Kidney (tissue), 14 donors: ENCODE data around the gene ZPR1. TPM values are rescaled to one million over a fixed set of nuclear protein-coding genes. Genes with fewer than 3 reads are reported as not detected.

Experiments used
- DNase-seq, 5 donors: peaks; one replicate each; pipeline ENCODE4 v3.0.0-alpha.2; 2013 to 2020
- FAIRE-seq: peaks from 2 replicates; lab custom pipeline; 2012; peaks lifted over from hg19 to GRCh38; lab: Jason Lieb, UNC
- H3K27ac ChIP-seq, 2 donors: one replicate each; pipeline ENCODE4 v1.7.0; 2013; ENCODE audit warnings: low read depth in 2 of 2, low read length in 2 of 2, inconsistent platforms in 1 of 2
- H3K27me3 ChIP-seq: one replicate; pipeline ENCODE4 v1.7.1; 2013; ENCODE audit warnings: low read length, inconsistent platforms; ENCODE audit not compliant: control insufficient read depth, insufficient read depth
- H3K36me3 ChIP-seq, 3 donors: one replicate each; pipeline versions ENCODE4 v1.7.0 to v1.7.1; 2013; ENCODE audit warnings: low read length in 3 of 3, control low read depth in 1 of 3, inconsistent platforms in 1 of 3; ENCODE audit not compliant: insufficient read depth in 3 of 3, control insufficient read depth in 2 of 3
- H3K4me1 ChIP-seq, 3 donors: one replicate each; pipeline versions ENCODE4 v1.7.0 to v1.7.1; 2013; ENCODE audit warnings: low read length in 3 of 3, inconsistent platforms in 1 of 3, low read depth in 1 of 3; ENCODE audit not compliant: control insufficient read depth in 2 of 3, insufficient read depth in 2 of 3
- H3K4me3 ChIP-seq, 3 donors: one replicate each; pipeline versions ENCODE4 v1.7.0 to v1.8.1; 2013; ENCODE audit warnings: low read length in 3 of 3, control low read depth in 1 of 3, inconsistent platforms in 1 of 3
- H3K9ac ChIP-seq, 3 donors: one replicate each; pipeline versions ENCODE4 v1.7.0 to v1.7.1; 2013; ENCODE audit warnings: low read length in 3 of 3, control low read depth in 1 of 3, inconsistent platforms in 1 of 3
- H3K9me3 ChIP-seq, 3 donors: one replicate each; pipeline versions ENCODE4 v1.7.0 to v1.7.1; 2013; ENCODE audit warnings: low read length in 3 of 3, control low read depth in 1 of 3, inconsistent platforms in 1 of 3; ENCODE audit not compliant: control insufficient read depth in 2 of 3, insufficient read depth in 1 of 3
- CTCF ChIP-seq: IDR thresholded peaks from 3 replicates; pipeline ENCODE4 v1.5.1; 2012; ENCODE audit warnings: mild to moderate bottlenecking, moderate library complexity, borderline replicate concordance; ENCODE audit not compliant: insufficient read depth; ENCODE audit errors: extremely low read depth
- intact Hi-C: fragments of 100-400 bp; cut with DNase I; formaldehyde crosslinking; loops from one replicate; pipeline ENCODE4 v1.11.1; 2022
- polyA plus RNA-seq: library from polyadenylated mRNA; stranded (reverse); fragments of 350-450 nt; fragmentation: Illumina TruSeq; extraction: RNeasy Lipid Tissue Mini Kit (QIAGEN cat#74804); gene quantifications from one replicate; pipeline ENCODE4 v1.2.3, GENCODE V29; 2014; ENCODE audit warnings: low read depth, low replicate concordance; ENCODE audit not compliant: insufficient read depth
- total RNA-seq: library from RNA; stranded (reverse); fragmentation: NEBNext Ultra II Directional; extraction: Animal tissue kit (Norgen Biotek cat#: 25700); gene quantifications from one replicate; pipeline ENCODE4 v1.2.1, GENCODE V29; 2021
- donor health status: control.
- donor health status: control.
- donor health status: control.
- donor health status: control.
- donor health status: control.
- donor health status: DM: yes; HTN: yes; CAD: no.
- donor health status: Normal renal cell carcinoma (clear cell type).

The ZPR1 gene
- total and polyA plus RNA-seq, 2 donors from 2014 or later, result 30.0 to 40.2 TPM

GRCh38 chr11:116791002-116791812 lies 3.4 kb upstream of the ZPR1 start:
- peak overlapping the region in 1 of 3 donors; percentile 17 for H3K4me3 ChIP-seq
- H3K27me3 ChIP-seq, result no peaks in the 10 kb centered on the region
- DNase-seq, result peak; percentile 79 to 89 (median 81)
- H3K9me3 ChIP-seq, result no peaks in the 10 kb centered on the region
- intact Hi-C loops, result no loop called here
- TF ChIP-seq CTCF, result peak; percentile 90
- H3K4me1 ChIP-seq, result peaks cover 0 to 17% (median 15%) of the 10 kb centered on the region in 3 donors
- FAIRE-seq, result no peak
- peaks cover 0 to 4% (median 0%) of the 10 kb centered on the region in 3 donors for H3K36me3 ChIP-seq
- H3K9ac ChIP-seq, result no peak overlapping the region
- H3K27ac ChIP-seq, result no peak overlapping the region

- DNase-seq (peak in 1 of 5 donors; percentile 79), FAIRE-seq (no peak)
- Histone ChIP-seq H3K4me1 (peaks cover 0 to 17% (median 16%) of the 10 kb centered on the region in 3 donors), H3K9me3 (no peaks in the 10 kb centered on the region), H3K27me3 (no peaks in the 10 kb centered on the region), H3K36me3 (peaks cover 0 to 10% (median 6%) of the 10 kb centered on the region in 3 donors), H3K4me3 (no peak overlapping the region), H3K27ac (no peak overlapping the region), H3K9ac (no peak overlapping the region)
- intact Hi-C loops, result no loop called here
- TF ChIP-seq CTCF, result no peak
These were observed 2.6 kb upstream of the ZPR1 start for GRCh38 chr11:116790167-116791001.

- H3K27me3 ChIP-seq, result no peaks in the 10 kb centered on the region
- DNase-seq (peak in 1 of 5 donors; percentile 52), FAIRE-seq (no peak)
- H3K4me1 ChIP-seq, result peaks cover 0 to 17% (median 16%) of the 10 kb centered on the region in 3 donors
- H3K9me3 ChIP-seq, result no peaks in the 10 kb centered on the region
- H3K36me3 ChIP-seq, result peaks cover 5 to 22% (median 18%) of the 10 kb centered on the region in 3 donors
- H3K27ac ChIP-seq, result no peak overlapping the region
- H3K4me3 ChIP-seq, result no peak overlapping the region
- TF ChIP-seq CTCF, result no peak
- no peak overlapping the region for H3K9ac ChIP-seq
- intact Hi-C loops, result no loop called here
These were observed 1.2 kb upstream of the ZPR1 start for GRCh38 chr11:116788975-116789374.
